GM18517 (cell line): ENCODE measurements around the gene ERI3.

Experiments
- ATAC-seq: cut with Tn5 transposase; IDR thresholded peaks from one replicate; pipeline ENCODE4 v1.9.1; 2021; ENCODE audit warnings: mild to moderate bottlenecking, moderate library complexity; ENCODE audit not compliant: unreplicated experiment

ERI3 gene

DNA sequence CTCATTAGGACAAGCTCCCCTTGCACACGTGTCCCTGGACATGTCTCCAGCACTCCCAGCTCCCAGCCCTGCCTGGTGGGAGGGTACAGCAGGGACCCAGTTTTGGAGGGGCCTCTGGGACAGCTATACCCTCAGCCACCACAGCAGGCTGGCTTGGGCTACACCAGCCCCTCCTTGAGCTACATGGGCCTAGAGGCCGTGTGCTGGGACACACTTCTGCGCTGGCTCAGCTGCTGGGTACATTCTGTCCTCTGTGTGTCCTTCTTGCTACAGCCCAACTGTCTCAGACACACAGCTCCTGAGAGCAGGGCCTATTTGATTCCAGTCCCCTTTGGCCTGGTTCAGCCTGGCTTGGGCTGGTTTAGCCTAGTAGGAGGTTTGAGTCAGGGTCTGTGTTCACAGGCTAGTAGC, 115.1 kb downstream of the ERI3 start:
- no peak for ATAC-seq

DNA sequence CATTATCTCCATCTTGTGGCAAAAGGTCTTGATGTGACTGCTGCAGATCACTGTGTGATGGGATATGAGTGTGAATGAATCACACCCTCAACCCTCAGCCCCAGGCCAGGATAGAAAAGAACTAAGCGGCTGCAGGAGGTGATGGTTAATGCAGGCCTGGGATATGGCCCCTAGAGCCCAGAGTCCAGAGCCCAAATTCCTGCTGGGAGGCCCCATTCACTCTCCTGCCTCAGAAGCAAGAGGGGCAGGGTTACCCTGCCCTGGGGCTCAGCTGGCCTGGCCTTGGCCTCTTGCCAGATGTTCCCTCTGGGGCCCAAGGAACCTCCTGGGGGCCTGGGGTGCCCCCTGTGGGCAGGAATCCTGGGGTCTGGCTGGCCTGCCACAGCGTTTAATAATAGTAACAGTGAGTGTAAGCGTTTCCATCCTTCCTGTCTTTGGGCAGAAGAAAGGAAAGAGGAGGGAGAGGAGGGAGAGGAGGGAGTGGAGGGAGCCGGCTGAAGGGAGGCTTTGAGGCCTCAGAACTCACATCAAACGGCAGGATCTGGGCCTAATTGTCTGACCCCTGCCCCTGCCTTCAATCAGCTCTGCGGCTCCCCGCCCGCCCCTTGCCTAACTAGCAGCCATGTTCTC, 115.6 kb downstream of the ERI3 start:
- ATAC-seq: no peak

DNA sequence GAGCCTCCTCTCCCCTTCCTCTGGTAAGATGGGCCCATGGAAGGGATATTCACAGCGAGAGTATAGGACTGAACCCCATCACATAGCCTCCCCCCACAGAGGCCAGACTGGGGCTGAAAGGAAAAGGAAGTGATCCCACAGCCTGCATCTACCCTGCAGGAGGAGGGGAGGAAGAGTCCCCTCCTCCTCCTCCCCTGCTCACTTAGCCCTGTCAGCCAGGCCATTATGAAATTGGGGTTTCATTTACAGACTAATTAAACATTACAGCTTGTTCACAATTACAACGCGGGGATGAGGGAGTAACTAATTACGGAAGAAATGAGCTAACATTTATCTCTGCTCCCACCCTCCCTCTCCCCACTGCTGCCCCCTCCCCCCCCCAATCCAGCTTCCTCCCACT, 116.4 kb downstream of the ERI3 start:
- no peak for ATAC-seq

DNA sequence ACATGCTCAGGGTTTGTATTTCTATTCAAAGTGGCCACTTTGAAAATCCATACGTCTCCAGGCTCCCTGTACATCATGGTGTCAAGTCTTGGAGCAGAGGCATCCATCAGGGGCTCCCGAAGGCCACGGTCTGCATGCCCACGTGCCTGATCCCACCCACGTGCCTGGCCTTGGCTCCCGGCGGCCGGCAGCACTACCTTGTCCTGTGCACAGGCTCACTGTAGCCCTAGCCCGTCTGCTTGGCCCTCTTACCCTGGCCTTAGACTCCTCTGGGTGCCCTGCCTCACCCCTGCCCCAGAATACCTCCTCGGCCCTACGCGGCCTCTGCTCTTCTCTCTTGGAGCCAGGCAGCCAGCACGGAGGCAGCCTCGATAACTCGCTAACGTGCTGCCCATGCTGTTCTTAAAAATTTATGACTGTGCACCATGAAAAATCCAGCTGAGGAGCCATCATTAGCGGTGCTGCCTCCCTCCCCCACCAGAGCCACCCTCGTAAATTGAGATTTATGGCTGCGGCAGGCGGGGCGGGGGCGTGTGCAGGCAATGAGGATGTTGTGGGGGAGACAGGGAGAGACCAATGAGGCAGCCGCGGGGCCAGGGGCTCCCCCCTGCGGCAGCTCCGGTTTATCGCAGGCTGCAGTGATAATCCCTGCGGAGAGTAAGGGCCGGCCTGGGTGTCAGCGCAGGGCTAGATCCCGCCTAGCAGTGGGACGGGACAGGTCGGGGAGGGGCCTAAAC, 117.2 kb downstream of the ERI3 start:
- ATAC-seq: no peak

DNA sequence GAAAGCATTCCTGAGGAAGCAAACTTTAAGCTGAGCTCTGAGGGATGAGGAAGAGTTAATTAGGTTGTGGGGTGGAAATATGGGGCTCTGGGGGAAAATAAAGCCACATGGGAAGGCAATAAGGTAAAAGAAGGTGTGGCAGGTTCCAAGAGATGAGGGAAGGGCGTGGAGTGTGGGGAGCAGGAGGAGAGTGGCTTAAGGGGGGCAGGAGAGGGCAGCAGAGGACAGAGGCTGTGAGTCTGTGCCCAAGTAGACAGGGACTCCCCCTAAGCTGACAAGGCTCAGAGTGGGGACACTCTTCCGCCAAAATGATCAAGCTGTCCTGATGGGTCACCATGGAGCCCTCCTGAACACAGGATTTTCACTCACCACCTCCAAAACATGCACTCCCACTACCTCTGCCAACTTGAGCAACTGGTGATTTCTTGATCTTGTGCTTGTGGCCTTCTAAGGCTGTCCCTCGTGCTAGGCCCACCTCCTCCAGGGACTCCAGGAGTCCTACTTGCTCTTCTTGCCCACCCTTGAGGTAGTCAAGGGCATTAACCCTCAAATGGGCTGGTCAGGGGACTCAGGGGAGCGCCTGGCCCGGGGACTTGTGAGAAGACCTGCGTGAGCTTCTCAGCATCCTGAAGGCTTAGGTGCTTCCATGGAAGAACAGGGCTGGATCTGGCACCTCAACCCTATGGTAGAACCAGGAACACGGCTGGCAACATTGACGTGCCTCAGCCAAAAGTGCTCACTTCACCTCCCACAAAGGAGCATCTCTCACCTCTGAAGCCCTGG, 118.4 kb downstream of the ERI3 start:
- ATAC-seq: no peak

DNA sequence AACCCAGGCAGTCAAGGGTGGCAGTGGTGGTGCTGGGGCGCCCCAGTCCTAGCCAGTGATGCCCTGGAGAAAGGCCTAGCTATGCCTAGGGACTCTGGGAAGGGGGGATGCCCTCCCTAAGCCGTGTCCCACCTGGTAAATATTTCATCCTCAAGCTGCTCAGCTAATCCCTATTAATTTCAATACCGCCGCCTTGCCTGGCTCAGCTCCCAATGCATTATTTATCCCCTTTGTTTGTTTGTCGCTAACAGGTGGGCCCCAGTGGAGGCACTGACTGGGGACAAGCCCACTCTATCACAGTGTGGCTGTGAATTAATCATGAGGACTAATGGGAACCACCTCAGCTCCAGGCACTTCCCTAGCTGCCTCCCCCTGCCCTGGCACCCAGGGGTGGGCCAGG, 119.2 kb downstream of the ERI3 start:
- no peak for ATAC-seq

DNA sequence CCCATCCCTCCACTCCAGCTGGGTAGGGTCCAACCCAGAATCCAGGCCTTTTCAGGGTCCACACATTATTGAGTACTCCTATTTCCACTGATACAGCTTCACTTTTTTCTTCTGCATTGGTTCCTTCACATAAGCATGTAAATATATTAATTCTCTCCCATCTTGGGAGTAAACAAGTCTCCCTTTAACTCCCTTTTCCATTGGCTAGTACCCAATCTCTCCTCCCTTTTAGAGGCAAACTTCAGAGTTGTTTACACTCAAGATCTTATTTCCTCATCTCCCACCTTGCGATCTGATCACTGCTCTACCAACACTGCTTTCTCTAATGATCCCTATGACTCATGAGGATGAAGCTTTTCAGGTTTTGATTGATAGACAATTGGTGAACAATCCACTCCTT, 121.5 kb downstream of the ERI3 start:
- no peak for ATAC-seq

DNA sequence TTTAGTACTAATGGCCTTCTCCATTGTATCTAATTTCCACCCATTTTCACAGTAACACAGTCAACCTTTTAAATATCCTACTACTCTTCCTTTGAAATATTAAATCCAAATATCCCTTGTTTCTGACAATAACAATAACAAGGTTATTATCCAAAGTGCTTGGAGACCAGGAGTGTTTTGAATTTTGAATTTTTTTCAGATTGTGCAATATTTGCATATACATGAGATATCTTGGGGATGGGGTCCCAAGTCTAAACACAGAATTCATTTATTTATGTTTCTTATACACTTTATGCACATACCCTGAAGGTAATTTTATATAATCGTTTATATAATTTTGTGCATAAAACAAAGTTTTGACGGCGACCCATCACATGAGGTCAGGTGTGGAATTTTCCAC, 124.3 kb downstream of the ERI3 start:
- ATAC-seq: no peak

DNA sequence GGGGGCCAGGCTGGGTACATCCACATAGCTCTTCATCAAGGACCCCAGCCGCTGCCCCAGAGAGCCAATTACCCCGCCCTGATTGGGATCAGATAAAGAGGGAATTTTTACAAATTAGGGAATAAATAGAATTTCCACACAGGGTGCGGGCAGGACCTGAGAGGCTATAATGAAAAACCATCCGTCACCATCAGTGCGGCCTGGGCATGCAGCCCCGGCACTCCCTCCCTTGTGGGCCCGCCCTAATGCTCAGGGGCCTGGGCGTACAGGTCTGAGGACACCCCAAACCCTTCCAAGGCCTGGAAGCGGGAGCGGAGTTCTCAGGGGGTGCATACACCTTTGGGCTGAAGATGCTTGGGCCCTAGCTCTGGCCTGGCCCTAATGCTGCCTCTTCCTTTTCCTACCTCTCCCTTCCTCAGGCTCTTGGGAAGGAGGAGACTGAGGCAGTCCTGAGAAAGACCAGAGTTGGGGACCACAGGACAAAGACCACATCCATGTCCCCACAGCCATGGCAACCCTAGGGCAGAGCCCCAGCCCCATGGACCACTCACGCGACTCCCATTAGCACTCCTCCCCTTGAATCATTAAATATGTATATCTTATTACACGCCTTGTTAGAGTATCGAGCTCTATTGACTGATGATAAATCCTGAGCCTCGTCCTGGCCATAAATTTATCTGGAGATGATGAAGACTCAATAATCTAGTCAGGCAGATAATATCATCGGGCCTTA, 125.5 kb downstream of the ERI3 start:
- no peak for ATAC-seq

DNA sequence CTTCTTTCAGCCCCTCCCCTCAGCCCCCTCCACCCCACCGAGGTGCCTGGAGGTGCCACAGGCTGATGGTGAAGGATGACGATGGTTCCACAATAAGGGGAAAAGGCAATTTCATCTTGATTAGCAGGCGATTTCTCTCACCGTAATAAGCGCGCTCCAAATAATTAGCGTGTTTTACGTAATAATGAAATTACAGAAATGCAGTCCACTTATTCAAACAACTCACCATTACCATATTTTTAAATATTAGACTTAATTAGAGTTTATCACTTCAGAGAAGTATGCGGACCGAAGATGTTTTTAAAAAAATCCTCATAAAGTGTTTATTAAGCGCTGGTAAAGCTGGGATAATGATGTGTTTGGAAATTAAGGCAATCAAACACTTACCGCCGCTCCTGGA, 126.8 kb downstream of the ERI3 start:
- no peak for ATAC-seq

DNA sequence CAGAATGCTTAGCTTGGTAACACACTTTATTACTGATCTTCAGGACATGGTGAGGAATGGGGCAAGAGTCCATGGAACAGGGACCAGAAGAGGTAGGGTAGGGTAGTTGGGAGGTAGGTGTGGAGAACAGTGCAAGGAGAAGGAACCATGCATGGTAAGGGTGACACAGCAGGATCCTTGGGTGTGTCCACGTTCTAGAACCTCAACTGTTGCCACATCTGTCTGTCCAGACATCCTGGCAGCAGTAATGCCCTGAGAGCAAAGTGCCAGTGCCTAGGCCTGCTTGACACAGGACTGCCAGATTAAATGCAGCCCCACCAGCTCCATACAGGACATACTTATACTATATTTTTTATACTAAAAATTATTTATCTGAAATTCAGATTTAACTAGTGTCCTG, 127.8 kb downstream of the ERI3 start:
- ATAC-seq: no peak

DNA sequence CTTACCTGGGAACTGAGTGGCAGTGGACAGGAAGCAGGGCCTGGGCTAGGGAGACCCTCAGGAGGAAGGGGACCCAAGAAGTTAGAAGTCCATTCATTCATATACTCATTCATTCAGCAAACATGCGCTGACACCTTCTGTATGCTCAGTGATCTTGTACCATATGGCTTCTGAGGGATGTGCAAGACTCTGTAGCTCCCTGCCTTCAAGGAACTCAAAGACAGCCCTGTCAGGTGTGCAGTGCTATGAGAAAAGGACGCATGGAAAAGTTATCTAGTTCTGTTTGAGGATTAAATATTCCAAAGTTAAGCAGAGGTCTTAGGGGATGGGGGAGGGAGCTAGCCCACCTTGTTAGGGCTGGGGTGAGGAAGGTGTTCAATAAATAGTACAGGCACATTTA, 129.3 kb downstream of the ERI3 start:
- no peak for ATAC-seq

DNA sequence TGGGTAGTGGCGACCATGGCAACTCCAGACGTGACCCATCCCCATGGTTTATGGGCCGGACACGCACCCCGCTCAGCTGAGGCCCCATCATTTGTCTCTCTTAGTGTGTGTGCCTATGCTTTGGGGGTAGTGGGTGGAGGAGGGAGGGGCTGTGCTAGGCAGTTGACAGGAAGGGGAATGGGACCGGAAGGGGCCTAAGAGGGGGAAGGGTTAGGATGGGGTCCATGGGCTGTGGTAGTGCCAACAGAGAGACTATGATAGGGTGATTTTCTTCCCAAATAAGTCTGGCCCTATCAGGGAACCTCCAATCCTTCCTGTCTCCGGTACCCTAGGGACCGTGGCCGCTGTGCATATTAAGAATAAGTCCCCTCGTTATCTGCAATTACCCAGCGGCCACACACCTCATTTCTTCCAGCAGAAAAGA, 131.9 kb downstream of the ERI3 start:
- no peak for ATAC-seq

DNA sequence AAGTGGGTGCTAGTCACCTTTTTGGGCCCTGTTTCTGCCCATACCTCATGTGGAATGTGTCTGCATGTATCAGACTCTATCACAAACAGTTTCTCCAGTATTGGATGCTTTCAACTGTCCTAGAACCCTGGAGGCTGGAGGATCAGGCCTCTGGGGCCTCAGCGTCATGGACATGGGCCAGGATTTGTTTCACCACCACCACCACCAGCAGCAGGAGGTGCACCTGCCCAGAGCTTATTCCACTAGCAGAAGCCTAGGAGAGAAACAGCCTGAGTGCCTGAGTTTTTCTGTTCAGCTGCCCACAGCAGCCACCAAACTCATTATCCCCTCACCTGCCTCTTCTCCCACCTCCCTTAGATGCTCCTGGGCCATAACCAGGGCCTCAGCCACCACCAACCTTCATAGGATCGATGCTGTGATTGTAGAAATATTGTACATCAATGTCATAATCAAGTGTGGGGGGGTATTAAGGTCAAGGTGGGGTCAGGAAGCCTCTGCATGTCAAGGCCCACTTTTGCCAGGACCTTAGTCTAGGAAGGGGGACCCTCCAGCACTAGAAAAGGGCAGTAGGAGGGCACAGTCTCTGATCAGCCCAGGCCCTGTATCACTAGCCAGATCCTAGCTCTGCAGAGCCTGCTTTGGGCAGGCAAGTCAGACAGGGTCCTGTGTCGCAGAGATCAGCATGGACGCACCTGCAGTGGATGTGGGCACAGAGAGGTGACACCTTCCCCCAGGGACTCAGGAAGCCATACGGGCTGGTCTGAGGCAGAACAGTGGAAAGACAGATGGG, 132.5 kb downstream of the ERI3 start:
- no peak for ATAC-seq

DNA sequence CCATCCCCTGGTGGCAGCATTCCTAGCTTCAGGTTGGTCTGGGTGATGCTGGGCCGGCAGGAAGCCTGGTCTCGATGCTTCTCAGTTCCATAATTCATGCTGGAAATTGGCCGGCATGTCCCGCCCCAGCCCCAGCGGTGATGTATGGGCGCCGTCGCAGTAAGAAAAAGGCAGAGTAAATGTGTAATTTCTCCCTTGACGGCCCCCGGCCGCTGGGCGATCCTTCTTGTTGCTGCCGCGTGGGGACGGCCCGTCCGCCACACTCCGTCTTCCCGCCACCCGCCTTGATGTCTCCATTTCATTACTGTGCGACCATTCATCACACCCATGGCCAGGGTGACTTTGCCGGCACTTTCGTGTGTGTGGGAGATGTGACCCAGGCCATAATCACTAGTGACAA, 133.3 kb downstream of the ERI3 start:
- no peak for ATAC-seq

DNA sequence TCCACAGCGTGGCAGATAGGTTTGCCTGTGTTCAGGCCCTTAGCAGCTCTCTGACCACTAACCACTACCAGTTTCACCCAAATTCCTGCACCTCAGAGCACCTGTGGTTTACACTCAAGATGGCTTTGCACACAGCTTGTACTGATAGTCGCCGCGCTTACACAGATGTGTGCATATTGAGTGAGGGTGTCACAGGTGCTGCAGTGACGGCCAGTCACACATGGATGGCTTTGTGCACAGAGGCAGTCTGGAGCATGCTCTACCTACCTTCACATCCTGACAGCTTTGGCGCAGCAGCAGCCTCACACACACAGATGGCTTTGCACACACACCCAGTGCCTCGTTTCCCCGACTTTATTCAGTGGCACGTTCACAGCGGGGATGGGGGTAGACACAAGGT, 134.3 kb downstream of the ERI3 start:
- ATAC-seq: no peak

DNA sequence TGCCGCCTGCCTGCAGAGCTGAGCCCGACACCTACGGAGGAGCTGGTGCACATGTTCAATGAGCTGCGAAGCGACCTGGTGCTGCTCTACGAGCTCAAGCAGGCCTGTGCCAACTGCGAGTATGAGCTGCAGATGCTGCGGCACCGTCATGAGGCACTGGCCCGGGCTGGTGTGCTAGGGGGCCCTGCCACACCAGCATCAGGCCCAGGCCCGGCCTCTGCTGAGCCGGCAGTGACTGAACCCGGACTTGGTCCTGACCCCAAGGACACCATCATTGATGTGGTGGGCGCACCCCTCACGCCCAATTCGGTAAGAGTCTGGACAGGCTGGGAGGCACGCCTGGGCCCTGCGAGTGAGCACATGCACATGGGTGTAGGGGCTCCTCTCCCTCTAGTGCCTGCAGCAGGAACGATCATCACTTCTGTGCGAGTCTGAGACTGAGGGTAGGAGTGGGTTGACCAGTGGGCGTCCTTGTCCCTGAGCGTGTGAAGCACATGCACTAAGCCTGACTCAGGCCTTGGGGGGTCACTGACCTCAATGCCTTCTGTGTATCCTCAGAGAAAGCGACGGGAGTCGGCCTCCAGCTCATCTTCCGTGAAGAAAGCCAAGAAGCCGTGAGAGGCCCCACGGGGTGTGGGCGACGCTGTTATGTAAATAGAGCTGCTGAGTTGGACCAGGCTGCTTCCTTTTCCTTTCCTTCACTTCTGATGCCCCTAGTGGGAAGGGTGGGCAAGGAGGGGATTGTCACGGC, 134.9 kb downstream of the ERI3 start:
- no peak for ATAC-seq

DNA sequence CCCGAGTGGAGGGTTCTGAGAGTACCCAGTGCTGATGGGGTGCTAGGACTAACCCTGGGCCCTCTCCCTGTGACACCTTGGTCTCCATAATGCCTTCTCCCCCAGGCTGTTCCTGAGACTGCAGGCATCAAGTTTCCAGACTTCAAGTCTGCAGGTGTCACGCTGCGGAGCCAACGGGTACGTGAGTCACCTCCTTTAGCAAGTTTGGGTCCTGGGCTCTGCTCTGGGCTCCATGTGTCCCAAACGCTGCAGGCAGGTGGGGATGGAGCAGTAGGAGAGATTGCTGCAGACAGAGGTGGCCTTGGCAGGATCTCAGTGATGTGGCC, 135.8 kb downstream of the ERI3 start:
- ATAC-seq: no peak

DNA sequence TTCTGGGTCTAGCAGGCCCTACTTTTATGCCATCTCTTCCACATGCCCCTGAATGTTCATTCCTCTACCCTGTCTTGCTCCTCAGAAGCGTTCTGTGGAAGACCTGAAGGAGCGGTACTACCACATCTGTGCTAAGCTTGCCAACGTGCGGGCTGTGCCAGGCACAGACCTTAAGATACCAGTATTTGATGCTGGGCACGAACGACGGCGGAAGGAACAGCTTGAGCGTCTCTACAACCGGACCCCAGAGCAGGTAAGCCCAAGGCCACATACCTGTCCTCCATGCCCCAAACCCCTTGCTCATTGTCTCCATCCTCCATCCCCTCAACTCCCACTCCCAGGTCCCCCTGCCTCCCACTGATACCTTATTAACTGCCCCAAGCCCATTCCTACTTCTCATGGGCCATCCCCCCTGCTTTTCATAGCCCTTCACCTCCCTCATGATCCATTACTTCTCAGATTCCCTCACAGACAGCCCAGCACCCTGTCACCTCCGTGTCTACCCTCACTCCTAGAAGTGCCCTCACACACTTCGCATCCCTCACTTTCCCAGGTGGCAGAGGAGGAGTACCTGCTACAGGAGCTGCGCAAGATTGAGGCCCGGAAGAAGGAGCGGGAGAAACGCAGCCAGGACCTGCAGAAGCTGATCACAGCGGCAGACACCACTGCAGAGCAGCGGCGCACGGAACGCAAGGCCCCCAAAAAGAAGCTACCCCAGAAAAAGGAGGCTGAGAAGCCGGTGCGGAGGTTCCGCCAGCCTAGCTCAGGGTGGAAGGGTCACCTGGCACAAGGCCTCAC, 136.4 kb downstream of the ERI3 start:
- ATAC-seq: no peak
